ENCODE measurements around the gene PGC. TPM values are rescaled to one million over a fixed set of nuclear protein-coding genes. Genes with fewer than 3 reads are reported as not detected.

The PGC gene
- total RNA-seq, 1 donor from 2014 or later = not detected

GRCh38 chr6:41728073-41728936 is 18.9 kb downstream of the PGC start:
- Mint-ChIP-seq H3K27me3 (ENCODE audit: unreplicated experiment) (peaks cover 13% of the 10 kb centered on the region), H3K27ac (ENCODE audit: unreplicated experiment) (no peak overlapping the region), H3K4me1 (ENCODE audit: unreplicated experiment) (peaks cover 13% of the 10 kb centered on the region)

GRCh38 chr6:41727705-41728072 is 19.5 kb downstream of the PGC start:
- peaks cover 16% of the 10 kb centered on the region for H3K4me1 Mint-ChIP-seq (ENCODE audit: unreplicated experiment)
- no peak for DNase-seq (ENCODE audit: low spot score)
- no peak for TF ChIP-seq CTCF (IDR thresholded peaks at IDR 0.05; ENCODE audit: unreplicated experiment)
- H3K36me3 Mint-ChIP-seq (ENCODE audit: low read depth, unreplicated experiment) = peaks cover 3% of the 10 kb centered on the region
- H3K27ac Mint-ChIP-seq (ENCODE audit: unreplicated experiment) = no peak overlapping the region
- H3K27me3 Mint-ChIP-seq (ENCODE audit: unreplicated experiment) = peaks cover 16% of the 10 kb centered on the region
- H3K9me3 Mint-ChIP-seq (ENCODE audit: unreplicated experiment) = no peaks in the 10 kb centered on the region
- H3K4me3 Mint-ChIP-seq (ENCODE audit: unreplicated experiment) = no peak overlapping the region

More at GRCh38 chr6:41728073-41728936, 18.9 kb downstream of the PGC start:
- no peak for TF ChIP-seq CTCF (IDR thresholded peaks at IDR 0.05; ENCODE audit: unreplicated experiment)
- Mint-ChIP-seq H3K9me3 (ENCODE audit: unreplicated experiment) (no peaks in the 10 kb centered on the region), H3K36me3 (ENCODE audit: low read depth, unreplicated experiment) (peaks cover 3% of the 10 kb centered on the region), H3K4me3 (ENCODE audit: unreplicated experiment) (no peak overlapping the region)
- DNase-seq (ENCODE audit: low spot score) = no peak

GRCh38 chr6:41726876-41727275 is 20.3 kb downstream of the PGC start:
- no peak for TF ChIP-seq CTCF (IDR thresholded peaks at IDR 0.05; ENCODE audit: unreplicated experiment)
- peaks cover 3% of the 10 kb centered on the region for H3K36me3 Mint-ChIP-seq (ENCODE audit: low read depth, unreplicated experiment)
- no peak for DNase-seq (ENCODE audit: low spot score)
- no peak overlapping the region for H3K27ac Mint-ChIP-seq (ENCODE audit: unreplicated experiment)
- peaks cover 16% of the 10 kb centered on the region for H3K27me3 Mint-ChIP-seq (ENCODE audit: unreplicated experiment)
- no peak overlapping the region for H3K4me3 Mint-ChIP-seq (ENCODE audit: unreplicated experiment)
- H3K9me3 Mint-ChIP-seq (ENCODE audit: unreplicated experiment) = no peaks in the 10 kb centered on the region
- peaks cover 13% of the 10 kb centered on the region for H3K4me1 Mint-ChIP-seq (ENCODE audit: unreplicated experiment)

DNA sequence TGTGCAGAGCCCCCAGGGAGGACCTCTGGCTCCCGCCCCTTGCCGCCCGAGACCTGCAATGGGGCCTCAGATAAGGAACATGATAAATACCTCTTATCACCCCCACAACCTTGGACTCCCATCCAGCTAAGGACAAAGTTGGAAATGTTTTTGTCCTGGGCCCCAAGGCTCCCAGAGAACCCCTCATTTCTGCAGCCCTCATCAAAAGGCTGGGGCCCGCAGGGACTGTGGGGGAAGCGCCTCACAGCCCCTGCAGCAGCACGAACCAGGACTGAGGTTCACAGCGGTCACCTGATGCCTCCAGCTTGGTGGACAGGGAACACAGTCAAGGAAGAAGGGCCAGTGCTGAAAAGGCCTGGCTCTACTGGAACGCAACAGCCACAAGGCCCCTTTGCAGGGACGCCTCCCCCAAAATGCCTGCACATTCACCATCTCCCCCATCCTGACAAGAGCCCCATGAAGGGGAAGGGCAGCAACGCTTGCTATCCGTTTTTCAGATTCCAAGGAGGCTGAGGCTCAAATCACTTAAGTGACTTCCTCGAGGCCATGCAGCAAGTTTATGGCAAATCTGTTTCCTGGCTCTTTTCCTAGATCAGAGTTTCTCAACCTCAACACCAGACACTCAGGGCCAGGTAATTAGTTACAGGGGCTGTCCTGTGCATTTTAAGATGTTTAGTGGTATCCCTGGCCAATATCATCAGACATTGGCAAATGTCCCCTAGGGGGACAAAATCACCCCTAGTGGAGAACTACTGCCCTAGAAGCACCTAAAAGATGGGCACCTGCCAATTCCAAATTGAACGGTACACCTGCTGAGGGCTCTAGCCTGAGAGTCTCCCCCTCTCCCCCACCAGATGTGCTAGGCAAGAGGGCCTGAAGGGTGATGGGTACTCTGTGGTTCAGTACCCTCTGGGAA is 22.4 kb downstream of the PGC start:
- peaks cover 16% of the 10 kb centered on the region for H3K27me3 Mint-ChIP-seq (ENCODE audit: unreplicated experiment)
- no peak for DNase-seq (ENCODE audit: low spot score)
- TF ChIP-seq CTCF (IDR thresholded peaks at IDR 0.05; ENCODE audit: unreplicated experiment) = no peak
- H3K9me3 Mint-ChIP-seq (ENCODE audit: unreplicated experiment) = no peaks in the 10 kb centered on the region
- peaks cover 7% of the 10 kb centered on the region for H3K36me3 Mint-ChIP-seq (ENCODE audit: low read depth, unreplicated experiment)
- H3K4me1 Mint-ChIP-seq (ENCODE audit: unreplicated experiment) = peaks cover 13% of the 10 kb centered on the region
- H3K4me3 Mint-ChIP-seq (ENCODE audit: unreplicated experiment) = no peak overlapping the region
- no peak overlapping the region for H3K27ac Mint-ChIP-seq (ENCODE audit: unreplicated experiment)

All from endothelial cell (in vitro differentiated cells).